HL-60/S4 treated with retinoic acid at 250 ng/mL for 4 days and 3 days (cell line): ENCODE results near the gene MEGF10.

Experiments
- in situ Hi-C: fragments of 300-500 bp; cut with MboI; formaldehyde crosslinking; loops from 2 replicates; pipeline ENCODE4 v1.7.0; 2022; ENCODE audit warnings: low sequenced_read_pairs

MEGF10 gene

GRCh38 chr5:127322403-127322802, 31.8 kb downstream of the MEGF10 start:
- in situ Hi-C loops = loop anchor here (25.0 kb wide), 1 partner anchor 660 kb away; no protein-coding TSS in a partner anchor

- in situ Hi-C loops = loop anchor here (25.0 kb wide), 1 partner anchor 662 kb away; no protein-coding TSS in a partner anchor
Measured at GRCh38 chr5:127324756-127325155, 34.2 kb downstream of the MEGF10 start.

GRCh38 chr5:127326431-127326830, 35.8 kb downstream of the MEGF10 start:
- in situ Hi-C loops = no loop called here

- in situ Hi-C loops = no loop called here
Measured at GRCh38 chr5:127326976-127327755, 36.6 kb downstream of the MEGF10 start.

- in situ Hi-C loops = no loop called here
Measured at GRCh38 chr5:127330116-127330515, 39.5 kb downstream of the MEGF10 start.

GRCh38 chr5:127331890-127332649, 41.5 kb downstream of the MEGF10 start:
- in situ Hi-C loops = no loop called here

GRCh38 chr5:127333483-127333882, 42.9 kb downstream of the MEGF10 start:
- in situ Hi-C loops = no loop called here

GRCh38 chr5:127335381-127335780, 44.8 kb downstream of the MEGF10 start:
- in situ Hi-C loops = no loop called here

GRCh38 chr5:127337876-127338275, 47.3 kb downstream of the MEGF10 start:
- in situ Hi-C loops = no loop called here

- in situ Hi-C loops = no loop called here
Measured at GRCh38 chr5:127338501-127338900, 47.9 kb downstream of the MEGF10 start.

GRCh38 chr5:127340606-127341005, 50.0 kb downstream of the MEGF10 start:
- in situ Hi-C loops = no loop called here

- in situ Hi-C loops = no loop called here
Measured at GRCh38 chr5:127342364-127342763, 51.8 kb downstream of the MEGF10 start.

GRCh38 chr5:127343313-127343712, 52.7 kb downstream of the MEGF10 start:
- in situ Hi-C loops = no loop called here

GRCh38 chr5:127343866-127344265, 53.3 kb downstream of the MEGF10 start:
- in situ Hi-C loops = no loop called here

- in situ Hi-C loops = no loop called here
Measured at GRCh38 chr5:127344931-127345330, 54.3 kb downstream of the MEGF10 start.

- in situ Hi-C loops = no loop called here
Measured at GRCh38 chr5:127351418-127351817, 60.8 kb downstream of the MEGF10 start.

- in situ Hi-C loops = no loop called here
Measured at GRCh38 chr5:127352068-127352467, 61.5 kb downstream of the MEGF10 start.

- in situ Hi-C loops = no loop called here
Measured at GRCh38 chr5:127353327-127353726, 62.7 kb downstream of the MEGF10 start.

GRCh38 chr5:127353796-127354195, 63.2 kb downstream of the MEGF10 start:
- in situ Hi-C loops = no loop called here

GRCh38 chr5:127355337-127355736, 64.7 kb downstream of the MEGF10 start:
- in situ Hi-C loops = no loop called here

GRCh38 chr5:127358284-127358683, 67.7 kb downstream of the MEGF10 start:
- in situ Hi-C loops = no loop called here

GRCh38 chr5:127358740-127359139, 68.1 kb downstream of the MEGF10 start:
- in situ Hi-C loops = no loop called here
